GM10248 (cell line): ENCODE data around the gene DGKG.

Experiments used
- CTCF ChIA-PET: fragments of 300-600 bp; sonication (Branson Sonifier 250); formaldehyde crosslinking; extraction: SDS; loops from one replicate; lab custom pipeline; 2021; ENCODE audit warnings: antibody characterized with exemption; lab: Yijun Ruan, JAX
- POLR2A ChIA-PET: fragments of 350-650 bp; sonication (Branson Sonifier 250); formaldehyde crosslinking; extraction: SDS; loops from one replicate; lab custom pipeline; 2020; ENCODE audit warnings: antibody characterized with exemption; lab: Yijun Ruan, JAX
- DNase-seq: peaks from one replicate; pipeline ENCODE4 v3.0.0; 2012; ENCODE audit errors: extremely low spot score
- TF ChIP-seq, protein P1 (sequence below): IDR thresholded peaks from 2 replicates; pipeline ENCODE4 v1.5.1; 2012; ENCODE audit warnings: mild to moderate bottlenecking, low read depth; ENCODE audit errors: extremely low read depth, missing control alignments, control extremely low read depth

The DGKG gene

DNA sequence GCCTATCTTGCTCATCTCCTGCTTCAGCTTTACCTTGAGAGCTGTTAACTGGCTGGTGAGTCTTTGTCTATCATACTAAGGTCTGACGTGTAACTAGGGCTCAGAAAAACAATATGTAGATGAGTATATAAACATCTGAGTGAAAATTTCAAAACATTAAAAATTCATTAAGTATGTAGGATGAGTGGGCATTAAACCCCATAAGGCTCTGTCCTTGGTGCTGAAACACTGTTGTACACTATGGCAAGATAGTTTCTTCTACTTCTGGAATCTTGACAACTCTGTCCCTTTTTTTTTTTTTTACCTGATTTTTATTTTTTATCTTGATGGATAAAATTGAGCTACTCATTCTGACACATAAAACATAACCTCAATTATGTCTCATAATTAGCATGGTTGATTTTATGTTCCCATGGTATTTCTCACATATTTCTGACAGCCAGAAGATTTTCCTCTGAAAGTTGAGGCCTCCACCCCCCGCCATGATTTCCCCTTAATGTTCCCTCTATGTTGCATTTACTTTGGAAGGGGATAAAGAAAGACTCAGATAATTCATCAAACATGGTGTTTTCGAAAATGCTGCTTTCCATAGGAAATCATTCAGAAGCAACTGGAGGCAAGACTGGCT, 54.3 kb downstream of the DGKG start:
- ChIA-PET CTCF (interaction anchor here (1.0 to 1.8 kb wide), 4 partner anchors 16 to 67 kb away, joined by 3 to 4 read pairs (median 4); no protein-coding TSS in a partner anchor), POLR2A (no interaction called here)
- TF ChIP-seq, protein P1, sequence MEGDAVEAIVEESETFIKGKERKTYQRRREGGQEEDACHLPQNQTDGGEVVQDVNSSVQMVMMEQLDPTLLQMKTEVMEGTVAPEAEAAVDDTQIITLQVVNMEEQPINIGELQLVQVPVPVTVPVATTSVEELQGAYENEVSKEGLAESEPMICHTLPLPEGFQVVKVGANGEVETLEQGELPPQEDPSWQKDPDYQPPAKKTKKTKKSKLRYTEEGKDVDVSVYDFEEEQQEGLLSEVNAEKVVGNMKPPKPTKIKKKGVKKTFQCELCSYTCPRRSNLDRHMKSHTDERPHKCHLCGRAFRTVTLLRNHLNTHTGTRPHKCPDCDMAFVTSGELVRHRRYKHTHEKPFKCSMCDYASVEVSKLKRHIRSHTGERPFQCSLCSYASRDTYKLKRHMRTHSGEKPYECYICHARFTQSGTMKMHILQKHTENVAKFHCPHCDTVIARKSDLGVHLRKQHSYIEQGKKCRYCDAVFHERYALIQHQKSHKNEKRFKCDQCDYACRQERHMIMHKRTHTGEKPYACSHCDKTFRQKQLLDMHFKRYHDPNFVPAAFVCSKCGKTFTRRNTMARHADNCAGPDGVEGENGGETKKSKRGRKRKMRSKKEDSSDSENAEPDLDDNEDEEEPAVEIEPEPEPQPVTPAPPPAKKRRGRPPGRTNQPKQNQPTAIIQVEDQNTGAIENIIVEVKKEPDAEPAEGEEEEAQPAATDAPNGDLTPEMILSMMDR, result no peak
- no peak for DNase-seq

GRCh38 chr3:186305286-186305685, 56.7 kb downstream of the DGKG start:
- POLR2A ChIA-PET, result no interaction called here
- CTCF ChIA-PET, result interaction anchor here (1.2 kb wide), 1 partner anchor 10 kb away, joined by 3 read pairs; no protein-coding TSS in a partner anchor
- TF ChIP-seq, protein P1, result no peak
- no peak for DNase-seq

DNA sequence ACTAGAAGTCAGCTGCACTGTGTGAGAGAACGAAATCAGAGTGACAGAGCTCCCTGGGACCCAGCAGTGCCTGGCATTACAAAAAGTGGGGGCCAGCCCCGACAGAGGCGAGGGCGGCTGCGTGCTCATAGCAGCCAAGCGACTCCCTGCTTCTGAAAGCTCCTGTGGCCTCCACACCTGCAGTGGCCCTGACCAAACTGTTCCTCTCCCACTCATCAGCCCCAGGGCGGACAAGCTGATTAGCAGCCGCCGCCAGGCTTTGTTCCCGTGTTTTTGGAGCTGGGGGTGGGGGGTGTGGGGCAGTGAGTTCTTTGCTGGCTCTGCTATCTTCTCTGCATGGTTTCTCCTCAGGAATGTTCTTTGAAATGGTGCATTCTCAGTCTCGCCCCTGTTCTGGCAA, 58.1 kb downstream of the DGKG start:
- TF ChIP-seq, protein P1, result no peak
- DNase-seq, result no peak
- ChIA-PET POLR2A (no interaction called here), CTCF (interaction anchor here (0.6 to 1.3 kb wide), 4 partner anchors 14 to 361 kb away, joined by 3 to 4 read pairs (median 3); no protein-coding TSS in a partner anchor)

GRCh38 chr3:186299327-186299726, 62.7 kb downstream of the DGKG start:
- TF ChIP-seq, protein P1, result no peak
- peak; percentile 26 for DNase-seq
- ChIA-PET CTCF (interaction anchor here (1.3 kb wide), 1 partner anchor 39 kb away, joined by 3 read pairs; no protein-coding TSS in a partner anchor), POLR2A (no interaction called here)

GRCh38 chr3:186298876-186299275, 63.2 kb downstream of the DGKG start:
- TF ChIP-seq, protein P1, result no peak
- DNase-seq, result no peak
- CTCF ChIA-PET, result interaction anchor here (1.3 kb wide), 1 partner anchor 38 kb away, joined by 3 read pairs; no protein-coding TSS in a partner anchor
- POLR2A ChIA-PET, result no interaction called here

GRCh38 chr3:186290796-186291195, 71.2 kb downstream of the DGKG start:
- ChIA-PET POLR2A (no interaction called here), CTCF (interaction anchor here (0.9 to 1.3 kb wide), 6 partner anchors 10 to 308 kb away, joined by 3 to 4 read pairs (median 3); no protein-coding TSS in a partner anchor)
- TF ChIP-seq, protein P1, result no peak
- no peak for DNase-seq
